Fibroblast of the conjunctiva (primary cell): ENCODE results near the gene LIMS2.

Source experiments
- DNase-seq: peaks from one replicate; pipeline ENCODE4 v3.0.0-alpha.2; 2010; ENCODE audit warnings: low read depth

The LIMS2 gene

DNA sequence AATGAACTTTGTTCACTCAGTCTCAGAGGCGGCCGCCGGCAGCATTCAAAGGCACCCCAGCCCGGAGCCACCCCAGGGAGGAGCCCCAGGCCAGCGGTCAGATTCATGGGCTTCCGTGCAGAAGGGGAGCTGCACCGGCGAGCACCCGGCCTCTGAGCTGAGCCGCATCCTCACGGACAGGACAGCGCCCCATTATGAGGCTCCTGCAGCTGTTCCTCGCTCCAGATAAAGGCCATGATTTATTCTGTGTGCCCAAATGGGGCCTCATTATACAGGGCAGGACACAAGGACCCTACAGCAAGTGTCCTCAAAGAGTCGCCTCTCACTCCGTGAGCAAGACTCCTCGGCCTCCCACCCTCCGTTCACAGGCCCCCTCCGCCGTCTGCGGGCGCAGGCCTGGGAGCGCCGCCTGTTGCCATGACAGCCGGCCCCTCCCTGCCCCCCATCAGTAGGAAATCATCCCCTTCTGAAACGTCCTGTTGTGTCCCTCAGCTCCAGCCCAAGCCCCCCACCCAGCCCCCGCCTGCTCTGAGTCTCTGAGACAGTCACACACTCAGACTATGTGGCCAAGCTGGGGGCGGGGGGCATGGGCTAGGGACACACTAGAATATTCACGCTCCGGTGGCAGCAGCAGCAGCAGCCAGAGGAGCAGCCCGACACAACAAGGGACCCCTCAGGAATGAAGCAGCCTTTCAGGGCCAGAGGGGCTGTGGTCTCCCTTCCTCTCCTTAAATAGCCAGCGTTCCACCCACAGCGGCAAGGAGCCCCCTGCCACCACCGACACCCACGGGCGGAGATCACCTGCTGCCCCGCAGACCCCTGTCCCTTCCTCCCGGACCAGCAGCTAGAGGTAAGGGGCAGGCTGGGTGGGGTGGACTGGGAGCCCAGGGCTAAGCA is 29.7 kb downstream of the LIMS2 start, which contains the start of gene GPR17:
TSS of gene GPR17 (plus strand) at position 759 of the 897 bp plus-strand sequence. CDS start 4,583 bp downstream, outside the sequence.
- DNase-seq, result no peak

GRCh38 chr2:127645026-127645394 is 30.3 kb downstream of the LIMS2 start:
- DNase-seq, result no peak

DNA sequence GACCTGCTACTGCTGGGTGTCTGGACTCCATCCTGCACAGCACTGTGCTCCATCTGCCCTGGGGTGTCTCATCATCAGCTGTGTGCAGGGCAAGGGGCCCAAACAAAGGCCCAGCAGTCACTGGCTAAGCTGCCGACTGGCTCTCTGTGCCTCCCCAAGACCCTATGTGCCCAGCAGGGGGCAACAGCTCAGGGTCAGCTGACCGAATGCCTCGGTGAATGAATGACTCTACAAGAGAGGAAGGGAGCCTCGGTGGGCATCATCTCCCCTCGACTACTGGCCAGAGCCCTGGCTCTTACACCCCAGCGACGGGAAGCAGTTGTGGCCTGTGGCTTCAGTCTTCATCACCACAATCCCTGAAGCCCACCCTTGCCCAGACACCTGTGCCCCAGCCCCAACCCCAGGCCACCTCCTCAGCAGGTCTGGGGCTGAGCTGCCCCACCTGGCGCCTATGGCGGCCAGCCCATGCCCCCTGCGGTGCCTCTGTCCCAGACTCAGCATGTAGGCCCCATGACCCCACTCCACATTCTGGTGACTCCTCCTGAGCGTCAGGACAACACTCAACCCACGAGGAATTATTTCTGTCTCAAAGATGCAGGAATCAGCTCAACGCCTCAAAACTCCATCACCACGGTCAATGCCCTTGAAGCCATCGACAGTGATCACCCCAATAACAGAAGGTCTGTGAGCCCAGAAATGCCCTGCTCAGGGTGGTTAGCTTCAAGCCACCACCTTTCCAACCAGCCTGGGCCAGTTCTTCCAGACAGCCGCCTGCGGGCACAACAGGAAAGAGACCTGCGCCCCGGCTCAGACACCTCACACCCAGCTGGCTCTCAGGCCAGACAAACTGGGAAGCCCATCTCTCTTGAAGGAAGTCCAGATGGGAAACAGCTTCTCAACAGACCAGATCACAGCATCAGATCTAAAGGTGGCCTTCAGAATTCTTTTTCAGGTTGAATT is 31.0 kb downstream of the LIMS2 start:
- DNase-seq, result no peak

DNA sequence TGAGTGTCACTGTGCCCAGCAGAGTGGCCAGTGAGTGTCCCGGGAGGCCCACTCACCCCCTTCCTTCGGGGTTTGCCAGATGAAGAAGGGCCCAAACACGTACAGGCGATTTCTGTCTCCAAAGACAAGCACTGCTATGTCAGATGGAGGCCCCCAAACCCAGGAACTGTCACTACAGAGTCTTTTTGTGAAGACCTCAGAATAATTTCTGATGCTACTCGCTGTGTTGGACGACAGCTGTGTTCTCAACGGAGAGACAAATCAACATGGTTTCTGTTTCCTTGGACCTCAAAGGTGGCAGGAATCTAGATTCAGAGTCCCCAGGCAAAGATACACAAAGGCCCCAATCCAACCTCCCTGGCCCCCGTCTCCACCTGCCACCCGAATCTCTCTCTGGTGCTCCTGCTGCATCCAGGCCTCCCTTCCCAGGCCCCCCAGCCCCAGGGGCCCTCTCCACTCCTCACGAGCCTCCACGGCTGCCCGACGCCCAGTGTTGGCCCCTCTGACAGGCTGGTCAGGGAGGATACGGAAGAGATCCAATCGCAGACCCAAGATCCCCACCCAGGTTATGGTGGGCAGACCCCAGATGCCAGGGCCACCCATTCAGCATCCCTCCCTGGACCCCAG is 31.8 kb downstream of the LIMS2 start:
- DNase-seq, result no peak

- no peak for DNase-seq
Measured at GRCh38 chr2:127642706-127643438, 32.5 kb downstream of the LIMS2 start.

GRCh38 chr2:127641846-127642507 is 33.4 kb downstream of the LIMS2 start:
- DNase-seq, result no peak

GRCh38 chr2:127641133-127641532 is 34.2 kb downstream of the LIMS2 start:
- DNase-seq, result no peak

GRCh38 chr2:127640082-127641072 is 35.0 kb downstream of the LIMS2 start:
- DNase-seq, result no peak

GRCh38 chr2:127639111-127639474 is 36.2 kb downstream of the LIMS2 start:
- no peak for DNase-seq

GRCh38 chr2:127638361-127639110 is 36.8 kb downstream of the LIMS2 start:
- no peak for DNase-seq

DNA sequence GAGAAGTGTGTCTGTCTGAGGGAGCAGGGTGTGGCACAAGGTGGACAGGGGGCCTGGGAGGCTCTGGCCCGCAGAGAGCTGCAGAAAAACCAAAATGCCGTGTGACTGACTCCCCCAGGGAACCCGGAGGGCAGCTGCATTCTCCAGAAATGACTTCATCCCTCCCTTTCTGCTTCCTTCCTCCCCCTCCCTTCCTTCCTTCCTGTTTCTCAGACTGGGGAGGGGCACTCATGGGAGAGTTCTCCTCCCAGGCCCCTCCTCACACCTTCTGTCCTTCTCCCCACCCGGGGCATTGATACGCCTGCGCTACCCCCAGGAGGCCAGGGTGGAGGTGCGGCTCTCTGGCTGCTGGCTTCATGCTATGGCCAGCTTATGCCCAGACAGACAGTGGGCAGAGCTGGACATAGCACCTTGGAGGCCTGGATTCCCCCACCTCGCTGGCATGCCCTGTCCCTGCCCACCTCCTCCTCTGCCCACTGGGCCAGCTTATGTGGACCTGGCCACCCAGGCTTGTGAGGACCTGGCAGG is 37.5 kb downstream of the LIMS2 start:
- peak; percentile 22 for DNase-seq

DNA sequence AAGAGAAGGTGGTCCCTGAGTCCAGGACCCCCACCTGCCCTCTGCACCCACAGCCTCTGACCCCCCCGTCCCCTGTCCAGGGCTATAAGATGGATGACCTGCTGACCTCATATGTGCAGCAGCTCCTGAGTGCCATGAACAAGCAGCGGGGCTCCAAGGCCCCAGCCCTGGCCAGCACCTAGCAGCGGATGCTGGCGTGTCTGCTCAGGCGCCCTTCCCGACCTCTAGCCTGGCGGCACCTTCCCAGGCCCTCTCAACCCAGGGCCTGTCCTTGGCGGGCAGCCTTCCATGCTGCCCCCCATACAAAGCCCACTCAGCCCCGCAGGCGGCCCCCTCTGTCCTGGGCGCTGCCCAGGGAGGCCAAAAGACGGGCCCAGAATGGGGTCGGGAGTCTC is 38.1 kb downstream of the LIMS2 start:
- no peak for DNase-seq

GRCh38 chr2:127636248-127637235 is 38.8 kb downstream of the LIMS2 start:
- no peak for DNase-seq

DNA sequence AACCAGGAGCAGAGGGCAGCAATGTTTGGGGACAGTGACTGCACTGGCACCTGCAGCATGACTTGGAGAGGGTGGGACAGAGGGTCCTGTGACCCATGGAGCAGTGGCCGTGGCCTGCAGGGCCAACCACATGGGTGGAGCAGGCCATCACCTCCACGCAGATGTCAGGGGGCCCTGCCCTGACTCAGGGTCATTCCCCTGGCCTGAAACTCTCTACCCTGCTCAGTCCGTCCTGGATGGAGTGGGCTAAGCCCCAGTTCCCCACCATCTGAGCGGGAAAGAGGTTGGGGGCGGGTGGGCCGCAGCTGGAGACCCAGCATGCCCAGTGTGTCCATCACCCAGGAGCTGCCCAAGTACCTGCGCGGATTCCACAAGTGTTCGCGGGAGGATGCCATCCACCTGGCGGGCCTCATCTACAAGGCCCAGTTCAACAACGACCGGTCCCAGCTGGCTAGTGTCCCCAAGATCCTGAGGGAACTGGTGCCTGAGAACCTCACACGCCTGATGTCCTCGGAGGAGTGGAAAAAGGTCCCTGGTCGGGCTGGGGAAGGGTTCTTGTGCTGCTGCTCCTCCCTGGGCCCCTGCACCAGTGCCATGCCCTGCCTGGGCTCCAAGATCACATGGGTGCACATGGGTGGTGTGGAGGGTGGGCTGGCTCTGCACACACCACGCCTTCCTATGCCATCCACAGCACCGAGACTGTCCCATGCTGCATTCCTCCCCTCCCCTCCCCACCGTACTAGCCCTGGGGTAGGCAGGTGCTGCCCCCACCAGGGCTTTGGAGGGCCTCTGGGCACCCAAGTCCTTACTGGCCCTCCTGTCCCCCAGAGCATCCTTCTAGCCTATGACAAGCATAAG is 39.7 kb downstream of the LIMS2 start:
- DNase-seq, result no peak

GRCh38 chr2:127634626-127635379 is 40.5 kb downstream of the LIMS2 start:
- DNase-seq, result no peak

- no peak for DNase-seq
Measured at GRCh38 chr2:127634066-127634617, 41.2 kb downstream of the LIMS2 start.
